ENCODE results near the gene NUP88.

NUP88 gene

DNA sequence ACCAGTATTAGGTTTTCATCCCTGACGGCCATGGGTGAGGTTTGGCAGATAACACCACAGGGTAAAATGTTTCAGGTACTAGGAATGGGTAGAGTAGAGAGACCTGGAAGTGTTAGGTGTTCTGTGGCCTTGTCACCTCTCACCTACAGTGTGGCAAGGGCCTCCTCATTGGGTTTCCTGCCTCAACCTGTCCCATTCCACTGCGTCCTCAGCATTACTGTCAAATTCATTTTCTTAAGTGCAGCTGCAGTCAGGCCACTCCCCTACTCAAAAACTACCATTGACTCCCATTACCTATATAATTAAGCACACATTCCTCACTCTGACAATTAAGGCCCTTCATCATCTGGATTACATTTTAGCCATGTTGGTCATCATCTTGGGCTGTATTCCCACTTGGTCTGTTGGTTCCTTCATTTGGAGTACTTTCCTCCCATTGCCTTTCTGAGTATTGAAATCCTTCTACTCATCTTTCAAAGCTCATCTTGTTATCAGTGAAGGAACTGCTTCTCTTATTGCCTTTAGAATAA, 64.5 kb downstream of the NUP88 start:
- Histone ChIP-seq H3F3A (ENCODE audit: insufficient read depth, low read length) (no peaks in the 10 kb centered on the region), H3K9me2 (replicated peaks; ENCODE audit: insufficient read depth, low read length) (no peaks in the 10 kb centered on the region), H4K20me1 (ENCODE audit: insufficient read depth, low read length) (no peaks in the 10 kb centered on the region), H2AFZ (ENCODE audit: low read length) (no peak overlapping the region), H3K4me2 (ENCODE audit: low read depth, low read length) (no peak overlapping the region), H3K9ac (ENCODE audit: low read length) (no peak overlapping the region), H3K79me2 (ENCODE audit: low read length) (no peaks in the 10 kb centered on the region), H3K36me3 (replicated peaks; ENCODE audit: insufficient read depth, low read length) (no peaks in the 10 kb centered on the region; the same call in 1 of the 2 replicates), H3K9me3 (replicated peaks; ENCODE audit: insufficient read depth, low read length) (no peaks in the 10 kb centered on the region), H3K4me3 (ENCODE audit: low read length) (no peak overlapping the region), H3K27me3 (replicated peaks; ENCODE audit: insufficient read depth, low read length) (no peaks in the 10 kb centered on the region), H3K4me1 (ENCODE audit: low read length) (no peaks in the 10 kb centered on the region), H3K27ac (ENCODE audit: low read length) (no peak overlapping the region)
- no peak for TF ChIP-seq EZH2phosphoT487 (IDR thresholded peaks at IDR 0.05; ENCODE audit: low read length)
- TF ChIP-seq EZH2 (optimal IDR thresholded peaks at IDR 0.05; ENCODE audit: low read depth, low read length): no peak
- TF ChIP-seq, protein P1, sequence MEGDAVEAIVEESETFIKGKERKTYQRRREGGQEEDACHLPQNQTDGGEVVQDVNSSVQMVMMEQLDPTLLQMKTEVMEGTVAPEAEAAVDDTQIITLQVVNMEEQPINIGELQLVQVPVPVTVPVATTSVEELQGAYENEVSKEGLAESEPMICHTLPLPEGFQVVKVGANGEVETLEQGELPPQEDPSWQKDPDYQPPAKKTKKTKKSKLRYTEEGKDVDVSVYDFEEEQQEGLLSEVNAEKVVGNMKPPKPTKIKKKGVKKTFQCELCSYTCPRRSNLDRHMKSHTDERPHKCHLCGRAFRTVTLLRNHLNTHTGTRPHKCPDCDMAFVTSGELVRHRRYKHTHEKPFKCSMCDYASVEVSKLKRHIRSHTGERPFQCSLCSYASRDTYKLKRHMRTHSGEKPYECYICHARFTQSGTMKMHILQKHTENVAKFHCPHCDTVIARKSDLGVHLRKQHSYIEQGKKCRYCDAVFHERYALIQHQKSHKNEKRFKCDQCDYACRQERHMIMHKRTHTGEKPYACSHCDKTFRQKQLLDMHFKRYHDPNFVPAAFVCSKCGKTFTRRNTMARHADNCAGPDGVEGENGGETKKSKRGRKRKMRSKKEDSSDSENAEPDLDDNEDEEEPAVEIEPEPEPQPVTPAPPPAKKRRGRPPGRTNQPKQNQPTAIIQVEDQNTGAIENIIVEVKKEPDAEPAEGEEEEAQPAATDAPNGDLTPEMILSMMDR (IDR thresholded peaks at IDR 0.05; ENCODE audit: low read length): no peak
- DNase-seq: no peak

DNA sequence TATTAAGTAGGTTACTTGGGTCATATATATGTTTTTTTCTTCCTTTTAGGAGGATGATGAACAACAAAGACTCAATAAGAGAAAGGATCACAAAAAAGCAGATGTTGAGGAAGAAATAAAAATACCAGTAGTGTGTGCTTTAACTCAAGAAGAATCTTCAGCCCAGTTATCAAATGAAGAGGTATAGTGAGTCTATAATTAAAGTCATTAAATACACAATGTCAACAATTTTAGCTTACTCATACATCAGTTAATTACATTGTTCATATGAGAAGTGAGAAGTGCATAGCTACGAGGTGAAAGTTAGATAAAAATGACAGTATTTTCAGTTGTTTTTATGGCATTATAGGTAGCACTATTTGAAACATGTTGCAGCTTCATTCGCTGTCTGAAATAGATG, 65.2 kb downstream of the NUP88 start:
- H3K27me3 ChIP-seq (replicated peaks; ENCODE audit: insufficient read depth, low read length): no peaks in the 10 kb centered on the region
- H2AFZ ChIP-seq (ENCODE audit: low read length): no peak overlapping the region
- H3K9me3 ChIP-seq (replicated peaks; ENCODE audit: insufficient read depth, low read length): no peaks in the 10 kb centered on the region
- no peaks in the 10 kb centered on the region for H3F3A ChIP-seq (ENCODE audit: insufficient read depth, low read length)
- H3K4me3 ChIP-seq (ENCODE audit: low read length): no peak overlapping the region
- no peak overlapping the region for H3K4me2 ChIP-seq (ENCODE audit: low read depth, low read length)
- H3K36me3 ChIP-seq (replicated peaks; ENCODE audit: insufficient read depth, low read length): no peaks in the 10 kb centered on the region; the same call in 1 of the 2 replicates
- no peaks in the 10 kb centered on the region for H3K9me2 ChIP-seq (replicated peaks; ENCODE audit: insufficient read depth, low read length)
- no peak for DNase-seq
- H3K4me1 ChIP-seq (ENCODE audit: low read length): no peaks in the 10 kb centered on the region
- H3K9ac ChIP-seq (ENCODE audit: low read length): no peak overlapping the region
- no peaks in the 10 kb centered on the region for H4K20me1 ChIP-seq (ENCODE audit: insufficient read depth, low read length)
- H3K79me2 ChIP-seq (ENCODE audit: low read length): no peaks in the 10 kb centered on the region
- TF ChIP-seq EZH2 (optimal IDR thresholded peaks at IDR 0.05; ENCODE audit: low read depth, low read length): no peak
- no peak for TF ChIP-seq EZH2phosphoT487 (IDR thresholded peaks at IDR 0.05; ENCODE audit: low read length)
- TF ChIP-seq, protein P1 (IDR thresholded peaks at IDR 0.05; ENCODE audit: low read length): no peak
- no peak overlapping the region for H3K27ac ChIP-seq (ENCODE audit: low read length)

DNA sequence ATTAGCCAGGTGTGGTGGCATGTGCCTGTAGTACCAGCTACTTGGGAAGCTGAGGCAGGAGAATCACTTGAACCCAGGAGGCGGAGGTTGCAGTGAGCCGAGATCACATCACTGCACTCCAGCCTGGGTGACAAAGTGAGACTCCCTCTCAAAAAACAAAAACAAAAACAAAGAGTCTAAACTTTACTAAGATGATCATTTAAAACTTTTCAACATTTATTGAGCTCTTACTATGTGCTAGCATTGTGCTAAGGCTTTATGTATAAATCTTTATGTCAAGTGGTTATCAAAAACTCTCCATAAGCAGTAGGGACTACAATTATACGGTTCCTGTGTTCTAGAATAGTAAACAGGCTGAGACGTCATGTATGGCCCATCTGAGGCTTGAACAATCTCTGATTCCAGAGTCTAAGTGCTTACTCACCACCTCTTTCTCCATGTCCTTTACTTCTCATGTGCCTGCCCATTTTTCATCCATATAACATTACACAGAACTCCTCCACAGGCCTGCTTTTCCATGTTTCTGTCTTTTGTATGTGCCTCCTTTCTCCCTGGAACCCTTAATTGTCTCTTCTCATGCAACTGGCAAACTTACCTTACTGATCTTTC, 66.7 kb downstream of the NUP88 start:
- no peak for DNase-seq
- no peaks in the 10 kb centered on the region; the same call in 1 of the 2 replicates for H3K36me3 ChIP-seq (replicated peaks; ENCODE audit: insufficient read depth, low read length)
- H3K9ac ChIP-seq (ENCODE audit: low read length): no peak overlapping the region
- no peaks in the 10 kb centered on the region for H3K4me1 ChIP-seq (ENCODE audit: low read length)
- TF ChIP-seq EZH2phosphoT487 (IDR thresholded peaks at IDR 0.05; ENCODE audit: low read length): no peak
- TF ChIP-seq EZH2 (optimal IDR thresholded peaks at IDR 0.05; ENCODE audit: low read depth, low read length): no peak
- TF ChIP-seq, protein P1 (IDR thresholded peaks at IDR 0.05; ENCODE audit: low read length): no peak
- no peaks in the 10 kb centered on the region for H3K9me3 ChIP-seq (replicated peaks; ENCODE audit: insufficient read depth, low read length)
- H2AFZ ChIP-seq (ENCODE audit: low read length): no peak overlapping the region
- no peaks in the 10 kb centered on the region for H3K79me2 ChIP-seq (ENCODE audit: low read length)
- H4K20me1 ChIP-seq (ENCODE audit: insufficient read depth, low read length): no peaks in the 10 kb centered on the region
- H3K27me3 ChIP-seq (replicated peaks; ENCODE audit: insufficient read depth, low read length): no peaks in the 10 kb centered on the region
- H3F3A ChIP-seq (ENCODE audit: insufficient read depth, low read length): no peaks in the 10 kb centered on the region
- H3K9me2 ChIP-seq (replicated peaks; ENCODE audit: insufficient read depth, low read length): no peaks in the 10 kb centered on the region
- H3K27ac ChIP-seq (ENCODE audit: low read length): no peak overlapping the region
- H3K4me3 ChIP-seq (ENCODE audit: low read length): no peak overlapping the region
- H3K4me2 ChIP-seq (ENCODE audit: low read depth, low read length): no peak overlapping the region

Measured in MM.1S (cell line).